ENCODE measurements around the gene DGKZ. TPM values are rescaled to one million over a fixed set of nuclear protein-coding genes. Genes with fewer than 3 reads are reported as not detected.

Gene DGKZ
- total and polyA plus RNA-seq, 2 donors (not counting 3 experiments of a cell fraction or from before 2014, with no cell fraction given) = 88.8 to 127 TPM

DNA sequence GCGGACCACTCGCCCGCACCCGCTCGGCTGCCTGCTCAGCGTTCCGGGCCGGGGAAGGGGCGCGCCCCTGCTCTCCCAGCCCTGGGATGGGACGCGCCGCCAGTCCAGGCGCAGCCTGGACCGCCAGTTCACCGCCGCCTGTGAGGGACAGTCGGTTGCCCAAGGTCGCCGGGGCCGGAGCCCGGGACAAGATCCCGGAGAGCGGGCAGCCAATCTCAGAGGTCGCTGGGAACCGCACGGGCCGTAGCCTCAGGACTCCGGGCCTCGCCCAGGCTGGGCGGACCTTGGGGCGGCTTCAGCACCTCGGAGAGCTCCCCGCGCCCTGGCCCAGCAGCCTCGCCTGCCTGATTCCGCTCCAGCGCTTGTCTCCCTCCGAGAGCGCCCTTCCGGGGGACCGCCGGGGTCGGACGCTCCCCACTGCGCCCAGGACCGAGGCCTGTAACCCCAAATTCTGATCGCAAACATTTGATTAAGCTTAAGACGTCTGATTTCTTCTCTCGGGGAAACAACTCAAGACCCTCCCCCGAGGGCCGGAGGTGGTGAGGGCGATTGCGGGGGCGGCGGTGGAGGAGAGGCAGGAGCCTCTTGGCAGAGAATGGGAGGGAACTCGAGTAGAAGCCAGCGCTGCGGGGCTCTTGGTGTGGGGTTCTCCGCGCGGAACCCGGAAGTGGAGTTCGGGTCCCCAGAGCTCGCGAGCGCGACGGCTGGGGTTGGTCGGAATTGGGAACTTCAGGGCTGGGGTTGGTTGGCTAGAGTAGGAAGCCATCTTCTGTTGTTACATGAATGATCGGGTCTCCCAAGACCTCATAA lies 45.4 kb downstream of the DGKZ start:
- dilution Hi-C loops (cut with MboI; ENCODE audit: extremely low pct_ligation_motif_present, low sequenced_read_pairs) (no loop called here), intact Hi-C loops (cut with micrococcal nuclease) (loop anchor here (1.0 kb wide), 1 partner anchor 11 kb away; the partner anchor contains the start of gene MDK)
- Histone ChIP-seq H3K79me2 (ENCODE audit: control insufficient read depth, insufficient read depth, low read length) (no peaks in the 10 kb centered on the region), H3K9ac (replicated peaks; ENCODE audit: extremely low read depth, insufficient read depth, low read length) (no peak overlapping the region), H3K4me1 (ENCODE audit: control insufficient read depth, extremely low read depth, insufficient read depth, low read length) (peaks cover 3% of the 10 kb centered on the region), H3K9me3 (replicated peaks; ENCODE audit: control insufficient read depth, insufficient read depth, low read length) (no peaks in the 10 kb centered on the region), H3K36me3 (ENCODE audit: control insufficient read depth in 2 of 2, extremely low read depth in 1 of 2, insufficient read depth in 2 of 2, low read length in 2 of 2) (peaks cover 0 to 12% of the 10 kb centered on the region in 2 experiments), H3K27ac (ENCODE audit: insufficient read depth, low read depth, low read length) (no peak overlapping the region), H4K20me1 (replicated peaks; ENCODE audit: control insufficient read depth, extremely low read depth, insufficient read depth, low read length) (no peaks in the 10 kb centered on the region), H3K9me1 (replicated peaks; ENCODE audit: control insufficient read depth, extremely low read depth, insufficient read depth, low read length) (no peaks in the 10 kb centered on the region), H3K27me3 (ENCODE audit: control insufficient read depth in 2 of 2, insufficient read depth in 2 of 2, low read length in 2 of 2) (peaks cover 21 to 34% of the 10 kb centered on the region in 2 experiments), H3K4me3 (replicated peaks in 1 of 3; ENCODE audit: insufficient read depth in 1 of 3, low read depth in 1 of 3, low read length in 3 of 3) (peak overlapping the region in 1 of 3 experiments; percentile 36), H3K4me2 (ENCODE audit: insufficient read depth, low read length) (peak overlapping the region; percentile 27), H2AFZ (ENCODE audit: low read depth, low read length) (no peak overlapping the region)
- BruUV-seq (replicated peaks) = no TSS peak
- DNase-seq (ENCODE audit: low read depth, low spot score) (peak; percentile 71), FAIRE-seq (peak; percentile 76)
- TF ChIP-seq POLR2AphosphoS5 (IDR thresholded peaks at IDR 0.05; ENCODE audit: insufficient read depth, low read depth, low read length) (peak; percentile 65), POLR2A (IDR thresholded peaks at IDR 0.05; ENCODE audit: low read depth, low read length) (no peak)
- TF ChIP-seq, protein P1, sequence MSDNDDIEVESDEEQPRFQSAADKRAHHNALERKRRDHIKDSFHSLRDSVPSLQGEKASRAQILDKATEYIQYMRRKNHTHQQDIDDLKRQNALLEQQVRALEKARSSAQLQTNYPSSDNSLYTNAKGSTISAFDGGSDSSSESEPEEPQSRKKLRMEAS (IDR thresholded peaks at IDR 0.05; ENCODE audit: insufficient read depth, insufficient read length) = peak; percentile 50
- ChIA-PET CTCF (interaction anchor here (0.7 to 7.2 kb wide), 35 partner anchors 8 to 493 kb away, joined by 3 to 99 read pairs (median 4); partner anchors contain the start of genes AMBRA1, ARHGAP1, ATG13 and DGKZ), POLR2A (interaction anchor here (0.7 kb wide), 1 partner anchor 12 kb away, joined by 3 read pairs; no protein-coding TSS in a partner anchor)

DNA sequence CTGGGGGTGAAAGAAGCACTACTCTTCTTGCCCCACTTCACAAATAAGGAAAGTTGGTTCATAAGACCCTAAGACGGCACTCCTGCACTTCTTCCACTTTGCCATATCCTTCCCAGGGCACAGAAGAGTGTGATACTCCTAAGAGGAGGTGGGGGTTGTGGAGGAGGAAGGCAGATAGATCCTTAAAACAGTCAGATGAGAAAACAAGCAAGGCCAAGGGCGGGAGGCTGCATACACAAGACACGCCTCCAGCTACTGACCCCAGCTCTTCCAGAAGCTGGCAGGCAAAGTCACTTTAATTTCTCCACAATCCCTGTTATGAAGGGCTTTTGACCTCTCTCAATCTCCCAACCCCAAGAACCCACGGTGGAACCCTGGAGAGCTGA lies 46.0 kb downstream of the DGKZ start:
- dilution Hi-C loops (cut with MboI; ENCODE audit: extremely low pct_ligation_motif_present, low sequenced_read_pairs) = no loop called here

More for the DNA sequence above, 46.0 kb downstream of the DGKZ start:
- Histone ChIP-seq H3K9me3 (replicated peaks; ENCODE audit: control insufficient read depth, insufficient read depth, low read length) (no peaks in the 10 kb centered on the region), H3K4me1 (ENCODE audit: control insufficient read depth, extremely low read depth, insufficient read depth, low read length) (peaks cover 3% of the 10 kb centered on the region), H3K9ac (replicated peaks; ENCODE audit: extremely low read depth, insufficient read depth, low read length) (no peak overlapping the region), H3K9me1 (replicated peaks; ENCODE audit: control insufficient read depth, extremely low read depth, insufficient read depth, low read length) (no peaks in the 10 kb centered on the region), H3K4me3 (replicated peaks in 1 of 3; ENCODE audit: insufficient read depth in 1 of 3, low read depth in 1 of 3, low read length in 3 of 3) (no peak overlapping the region), H4K20me1 (replicated peaks; ENCODE audit: control insufficient read depth, extremely low read depth, insufficient read depth, low read length) (no peaks in the 10 kb centered on the region), H3K36me3 (ENCODE audit: control insufficient read depth in 2 of 2, extremely low read depth in 1 of 2, insufficient read depth in 2 of 2, low read length in 2 of 2) (peaks cover 0 to 17% of the 10 kb centered on the region in 2 experiments), H2AFZ (ENCODE audit: low read depth, low read length) (no peak overlapping the region), H3K27me3 (ENCODE audit: control insufficient read depth in 2 of 2, insufficient read depth in 2 of 2, low read length in 2 of 2) (peaks cover 19 to 30% of the 10 kb centered on the region in 2 experiments), H3K4me2 (ENCODE audit: insufficient read depth, low read length) (no peak overlapping the region), H3K27ac (ENCODE audit: insufficient read depth, low read depth, low read length) (no peak overlapping the region), H3K79me2 (ENCODE audit: control insufficient read depth, insufficient read depth, low read length) (no peaks in the 10 kb centered on the region)
- intact Hi-C loops (cut with micrococcal nuclease) = no loop called here
- DNase-seq (ENCODE audit: low read depth, low spot score) (no peak), FAIRE-seq (no peak)
- BruUV-seq (replicated peaks) = no TSS peak
- ChIA-PET CTCF (interaction anchor here (0.9 to 7.2 kb wide), 13 partner anchors 10 to 226 kb away, joined by 3 to 99 read pairs (median 8); partner anchors contain the start of genes AMBRA1 and ATG13), POLR2A (no interaction called here)
- TF ChIP-seq EZH2 (IDR thresholded peaks at IDR 0.05; ENCODE audit: borderline replicate concordance, low read depth, low read length, severe bottlenecking) (no peak), JUN (IDR thresholded peaks at IDR 0.05; ENCODE audit: borderline replicate concordance, insufficient read depth, insufficient read length, low read depth) (no peak), POLR2AphosphoS5 (IDR thresholded peaks at IDR 0.05; ENCODE audit: insufficient read depth, low read depth, low read length) (no peak), GATA2 (IDR thresholded peaks at IDR 0.05; ENCODE audit: insufficient read depth, insufficient read length, low read depth, low read length) (no peak), FOS (IDR thresholded peaks at IDR 0.05; ENCODE audit: borderline replicate concordance, insufficient read depth, low read length) (no peak), POLR2A (IDR thresholded peaks at IDR 0.05; ENCODE audit: low read depth, low read length) (no peak)
- TF ChIP-seq, protein P1 (IDR thresholded peaks at IDR 0.05; ENCODE audit: insufficient read depth, insufficient read length) = no peak
- TF ChIP-seq, protein P2, sequence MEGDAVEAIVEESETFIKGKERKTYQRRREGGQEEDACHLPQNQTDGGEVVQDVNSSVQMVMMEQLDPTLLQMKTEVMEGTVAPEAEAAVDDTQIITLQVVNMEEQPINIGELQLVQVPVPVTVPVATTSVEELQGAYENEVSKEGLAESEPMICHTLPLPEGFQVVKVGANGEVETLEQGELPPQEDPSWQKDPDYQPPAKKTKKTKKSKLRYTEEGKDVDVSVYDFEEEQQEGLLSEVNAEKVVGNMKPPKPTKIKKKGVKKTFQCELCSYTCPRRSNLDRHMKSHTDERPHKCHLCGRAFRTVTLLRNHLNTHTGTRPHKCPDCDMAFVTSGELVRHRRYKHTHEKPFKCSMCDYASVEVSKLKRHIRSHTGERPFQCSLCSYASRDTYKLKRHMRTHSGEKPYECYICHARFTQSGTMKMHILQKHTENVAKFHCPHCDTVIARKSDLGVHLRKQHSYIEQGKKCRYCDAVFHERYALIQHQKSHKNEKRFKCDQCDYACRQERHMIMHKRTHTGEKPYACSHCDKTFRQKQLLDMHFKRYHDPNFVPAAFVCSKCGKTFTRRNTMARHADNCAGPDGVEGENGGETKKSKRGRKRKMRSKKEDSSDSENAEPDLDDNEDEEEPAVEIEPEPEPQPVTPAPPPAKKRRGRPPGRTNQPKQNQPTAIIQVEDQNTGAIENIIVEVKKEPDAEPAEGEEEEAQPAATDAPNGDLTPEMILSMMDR (IDR thresholded peaks at IDR 0.05; ENCODE audit: extremely low read depth in 1 of 2, insufficient read depth in 1 of 2, low read depth in 1 of 2, low read length in 2 of 2) = no peak
